IPS DF 6.9 (cell line): ENCODE measurements around the gene DLX3.

Experiments
- DNase-seq: peaks from one replicate; pipeline ENCODE4 v3.0.0-alpha.2; 2013; ENCODE audit warnings: low read depth, low spot score
- H3K27ac ChIP-seq: one replicate; pipeline ENCODE4 v1.5.1; 2013; ENCODE audit warnings: low read length, control low read depth
- H3K27me3 ChIP-seq: 2 replicates; pipeline ENCODE4 v1.6.1; 2013; ENCODE audit warnings: mild to moderate bottlenecking, low read length; ENCODE audit not compliant: control insufficient read depth, insufficient read depth
- H3K36me3 ChIP-seq: 2 replicates; pipeline ENCODE4 v1.6.1; 2013; ENCODE audit warnings: low read length; ENCODE audit not compliant: control insufficient read depth, insufficient read depth
- H3K4me1 ChIP-seq: 2 replicates; pipeline ENCODE4 v1.6.1; 2013; ENCODE audit warnings: low read length; ENCODE audit not compliant: control insufficient read depth, insufficient read depth
- H3K4me3 ChIP-seq: 2 replicates; pipeline ENCODE4 v1.5.1; 2013; ENCODE audit warnings: mild to moderate bottlenecking, low read length
- H3K9me3 ChIP-seq: 2 replicates; pipeline ENCODE4 v1.6.1; 2013; ENCODE audit warnings: low read length, inconsistent platforms; ENCODE audit not compliant: control insufficient read depth, insufficient read depth
- whole genome bisulfite sequencing: extraction: QIAGEN DNeasy Blood & Tissue Kit; methylation state at CpG from one replicate; pipeline ENCODE4 v1.1.7; 2013; ENCODE audit warnings: mixed read lengths, missing lambda C conversion rate; ENCODE audit not compliant: insufficient read length, insufficient coverage; 5-methylcytosine and 5-hydroxymethylcytosine counted together

Gene DLX3

DNA sequence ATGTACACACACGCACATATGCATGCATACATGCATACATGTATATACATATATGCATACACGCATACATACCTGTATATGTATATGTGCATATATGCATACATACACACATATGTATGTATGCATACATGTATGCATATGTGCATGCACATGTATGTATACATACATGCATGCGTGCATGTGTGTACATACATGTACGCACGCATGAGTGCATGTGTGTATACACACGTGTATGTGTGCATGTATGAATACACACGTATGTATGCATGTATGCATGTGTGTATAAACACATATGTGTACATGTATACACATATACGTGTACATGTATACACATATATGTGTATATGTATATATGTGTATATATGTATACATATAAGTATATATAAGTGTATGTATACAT is 28.5 kb upstream of the DLX3 start:
- Histone ChIP-seq H3K4me3 (no peak overlapping the region), H3K36me3 (no peaks in the 10 kb centered on the region), H3K9me3 (no peaks in the 10 kb centered on the region), H3K27me3 (no peaks in the 10 kb centered on the region), H3K27ac (no peak overlapping the region), H3K4me1 (peaks cover 9% of the 10 kb centered on the region)
- DNase-seq: no peak
- WGBS: no CpG with 5 or more reads among the region's 8 CpGs

DNA sequence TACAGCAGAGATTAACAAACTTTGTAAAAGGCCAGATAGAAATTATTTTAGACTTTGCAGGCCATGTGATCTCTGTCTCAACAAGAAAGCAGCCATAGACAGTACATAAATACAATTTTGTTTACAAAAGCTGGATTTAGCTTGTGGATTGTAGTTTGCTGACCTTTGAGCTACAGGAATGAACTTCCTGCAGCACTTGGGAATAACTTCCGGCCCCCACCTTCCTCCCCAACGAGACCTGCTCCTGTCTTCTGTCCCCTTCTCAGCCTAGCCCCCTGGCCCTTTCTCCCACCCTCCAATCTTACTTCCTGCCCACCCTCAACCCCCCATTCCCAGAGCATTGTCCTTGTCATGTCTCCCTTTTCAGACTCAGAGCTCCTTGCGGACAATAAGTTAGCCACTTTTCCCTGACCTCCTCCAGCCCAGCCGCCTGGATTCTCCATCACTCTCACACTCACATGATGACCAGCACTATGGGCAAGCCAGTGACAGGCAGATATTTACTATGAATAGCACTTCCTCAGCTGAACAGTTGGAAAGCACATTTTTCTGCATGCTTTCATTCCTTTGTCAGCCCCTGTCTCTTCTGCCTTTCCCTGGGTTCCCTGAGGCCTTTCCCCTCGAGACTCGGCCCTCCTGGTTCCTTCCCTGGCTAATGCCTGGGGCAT is 27.6 kb upstream of the DLX3 start:
- Histone ChIP-seq H3K27ac (no peak overlapping the region), H3K4me3 (no peak overlapping the region), H3K9me3 (no peaks in the 10 kb centered on the region), H3K27me3 (no peaks in the 10 kb centered on the region), H3K36me3 (no peaks in the 10 kb centered on the region), H3K4me1 (peaks cover 6% of the 10 kb centered on the region)
- no CpG with 5 or more reads among the region's 6 CpGs for WGBS
- no peak for DNase-seq

DNA sequence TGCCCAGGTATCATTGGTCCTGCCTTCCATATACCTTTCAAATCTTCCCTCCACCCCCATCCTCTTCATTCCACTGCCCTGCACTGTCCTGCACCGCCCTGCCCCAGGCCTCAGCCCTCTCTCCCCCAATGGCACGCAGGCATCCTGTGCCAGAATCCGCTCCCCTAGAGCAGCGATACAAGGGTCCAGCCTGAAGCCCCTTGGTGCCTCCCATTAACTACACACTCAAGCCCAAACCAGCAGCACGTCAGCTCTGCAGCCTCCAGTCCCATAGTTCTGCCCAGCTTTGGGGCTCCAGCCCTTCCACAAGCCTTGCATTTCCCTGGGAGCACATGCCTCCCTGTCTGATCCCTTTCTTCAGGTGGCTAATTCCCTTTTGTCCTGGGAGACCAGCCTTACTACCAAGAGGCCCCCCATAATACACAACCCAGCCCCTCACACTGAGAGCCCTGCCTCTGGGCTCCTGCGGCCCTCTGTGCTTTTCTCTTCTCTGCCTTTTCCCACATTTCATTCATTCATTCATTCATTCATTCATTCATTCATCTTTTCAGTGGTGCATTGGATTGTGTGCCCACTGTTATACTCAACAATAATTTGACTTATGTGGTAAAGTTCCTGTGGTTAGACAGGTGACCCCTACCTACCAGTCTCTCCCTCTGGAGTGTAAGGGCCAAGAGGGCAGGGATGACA is 26.8 kb upstream of the DLX3 start:
- H3K4me3 ChIP-seq: no peak overlapping the region
- no peaks in the 10 kb centered on the region for H3K4me1 ChIP-seq
- H3K36me3 ChIP-seq: no peaks in the 10 kb centered on the region
- no peak overlapping the region for H3K27ac ChIP-seq
- WGBS: no CpG with 5 or more reads among the region's 6 CpGs
- no peak for DNase-seq
- no peaks in the 10 kb centered on the region for H3K27me3 ChIP-seq
- H3K9me3 ChIP-seq: no peaks in the 10 kb centered on the region

- Histone ChIP-seq H3K27ac (no peak overlapping the region), H3K36me3 (no peaks in the 10 kb centered on the region), H3K27me3 (no peaks in the 10 kb centered on the region), H3K9me3 (no peaks in the 10 kb centered on the region), H3K4me3 (no peak overlapping the region), H3K4me1 (no peaks in the 10 kb centered on the region)
- DNase-seq: no peak
- WGBS: no CpG with 5 or more reads among the region's 13 CpGs
Measured at GRCh38 chr17:50020841-50021599, 26.0 kb upstream of the DLX3 start.

DNA sequence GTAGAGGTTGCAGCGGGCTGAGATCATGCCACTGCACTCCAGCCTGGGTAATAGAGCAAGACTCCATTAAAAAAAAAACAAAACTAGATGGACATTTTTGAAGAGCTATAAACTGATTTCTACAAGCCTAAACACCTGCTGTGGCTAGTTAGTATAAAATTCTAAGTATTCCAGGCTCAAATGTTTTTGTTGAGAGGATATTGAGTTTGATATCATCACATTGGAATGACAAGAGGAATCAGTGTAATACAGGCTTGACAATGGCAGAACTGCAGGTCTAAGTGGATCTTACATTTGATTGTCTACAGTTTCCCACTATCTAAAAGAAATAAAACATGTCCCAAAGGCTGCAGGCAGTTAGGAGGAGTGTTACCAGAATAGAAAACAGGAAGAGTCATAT is 23.9 kb upstream of the DLX3 start:
- no peak for DNase-seq
- WGBS: no CpG with 5 or more reads among the region's 1 CpG
- Histone ChIP-seq H3K27me3 (no peaks in the 10 kb centered on the region), H3K4me3 (no peak overlapping the region), H3K27ac (no peak overlapping the region), H3K9me3 (no peaks in the 10 kb centered on the region), H3K36me3 (no peaks in the 10 kb centered on the region), H3K4me1 (no peaks in the 10 kb centered on the region)

DNA sequence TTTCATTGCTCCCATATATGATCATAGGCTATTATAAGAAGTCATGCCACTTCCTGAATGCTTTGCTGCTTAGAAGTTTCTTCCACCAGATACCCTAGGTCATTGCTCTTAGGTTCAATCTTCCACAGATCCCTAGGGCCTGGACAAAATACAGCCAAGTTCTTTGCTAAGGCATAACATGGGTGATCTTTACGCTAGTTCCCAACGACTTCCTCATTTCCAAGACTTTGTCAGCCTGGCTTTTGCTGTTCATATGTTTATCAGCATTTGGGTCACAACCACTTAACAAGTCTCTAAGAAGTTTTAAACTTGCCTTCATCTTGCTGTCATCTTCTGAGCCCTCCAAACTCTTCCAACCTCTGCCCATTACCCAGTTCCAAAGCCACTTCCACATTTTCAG is 20.1 kb upstream of the DLX3 start:
- Histone ChIP-seq H3K9me3 (no peaks in the 10 kb centered on the region), H3K27ac (no peak overlapping the region), H3K36me3 (no peaks in the 10 kb centered on the region), H3K4me3 (no peak overlapping the region), H3K27me3 (no peaks in the 10 kb centered on the region), H3K4me1 (no peaks in the 10 kb centered on the region)
- DNase-seq: no peak
- WGBS: no CpG with 5 or more reads among the region's 2 CpGs

GRCh38 chr17:50014471-50015088 is 19.6 kb upstream of the DLX3 start:
- no peaks in the 10 kb centered on the region for H3K4me1 ChIP-seq
- no peaks in the 10 kb centered on the region for H3K9me3 ChIP-seq
- no peak for DNase-seq
- no peaks in the 10 kb centered on the region for H3K27me3 ChIP-seq
- H3K27ac ChIP-seq: no peak overlapping the region
- no peaks in the 10 kb centered on the region for H3K36me3 ChIP-seq
- WGBS: no CpG with 5 or more reads among the region's 1 CpG
- H3K4me3 ChIP-seq: no peak overlapping the region

GRCh38 chr17:50013079-50013478 is 18.1 kb upstream of the DLX3 start:
- Histone ChIP-seq H3K4me3 (no peak overlapping the region), H3K27ac (no peak overlapping the region), H3K9me3 (no peaks in the 10 kb centered on the region), H3K4me1 (no peaks in the 10 kb centered on the region), H3K27me3 (no peaks in the 10 kb centered on the region), H3K36me3 (no peaks in the 10 kb centered on the region)
- no CpG with 5 or more reads among the region's 2 CpGs for WGBS
- DNase-seq: no peak

DNA sequence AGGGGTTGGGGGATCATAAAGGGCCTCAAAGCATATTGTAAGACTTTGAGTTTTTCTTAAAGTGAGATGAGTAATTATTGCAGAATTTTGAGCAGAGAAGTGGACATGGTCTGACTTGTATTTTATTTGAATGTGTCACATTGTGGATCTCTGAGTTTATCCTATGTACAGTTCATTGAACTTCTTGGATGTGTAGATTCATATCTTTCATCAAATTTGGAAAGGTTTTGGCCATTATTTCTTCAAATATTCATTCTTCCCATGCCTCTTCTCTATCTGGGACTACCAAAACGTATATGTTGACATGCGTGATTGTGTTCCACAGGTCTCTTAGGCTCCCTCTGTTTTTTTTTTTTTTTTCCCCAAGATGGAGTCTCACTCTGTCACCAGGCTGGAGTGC is 14.3 kb upstream of the DLX3 start:
- Histone ChIP-seq H3K36me3 (no peaks in the 10 kb centered on the region), H3K9me3 (no peaks in the 10 kb centered on the region), H3K4me3 (no peak overlapping the region), H3K4me1 (no peaks in the 10 kb centered on the region), H3K27ac (no peak overlapping the region), H3K27me3 (no peaks in the 10 kb centered on the region)
- no peak for DNase-seq
- whole genome bisulfite sequencing: no CpG with 5 or more reads among the region's 2 CpGs

DNA sequence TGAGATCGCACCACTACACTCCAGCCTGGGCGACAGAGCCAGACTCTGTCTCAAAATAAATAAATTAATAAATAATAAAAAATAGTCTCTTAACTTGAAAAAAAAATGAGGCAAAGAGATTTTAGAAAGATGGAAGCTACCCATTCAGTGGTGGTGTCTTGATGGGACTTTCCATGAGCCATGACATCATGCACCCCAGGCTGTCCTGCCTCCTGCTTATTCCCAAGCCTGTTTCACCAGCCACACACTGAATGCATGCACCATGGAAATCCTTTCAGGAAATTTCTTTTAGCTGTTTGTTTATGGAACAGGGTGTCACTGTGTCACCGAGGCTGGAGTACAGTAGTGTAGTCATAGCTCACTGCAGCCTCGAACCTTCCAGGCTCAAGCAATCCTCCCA is 8.9 kb upstream of the DLX3 start:
- Histone ChIP-seq H3K36me3 (no peaks in the 10 kb centered on the region), H3K4me3 (no peak overlapping the region), H3K27ac (no peak overlapping the region), H3K9me3 (no peaks in the 10 kb centered on the region), H3K4me1 (no peaks in the 10 kb centered on the region), H3K27me3 (no peaks in the 10 kb centered on the region)
- DNase-seq: no peak
- no CpG with 5 or more reads among the region's 4 CpGs for WGBS
